Ureter (tissue), 1 donor: ENCODE results near the gene SYNJ1. TPM values are rescaled to one million over a fixed set of nuclear protein-coding genes. Genes with fewer than 3 reads are reported as not detected.
A peak's percentile ranks its signal among the peaks of the same experiment; 100 is the strongest.
"Not testable (repeated sequence)": the region's sequence is repeated elsewhere in the genome, so short reads cannot be mapped to it uniquely, and the experiment has no call there.

Source experiments
- DNase-seq: peaks from one replicate; pipeline ENCODE4 v3.0.0-alpha.2; 2020; ENCODE audit warnings: low spot score
- total RNA-seq: library from RNA; stranded (reverse); gene quantifications from one replicate; pipeline ENCODE4 v1.2.4, GENCODE V29; 2023
- donor health status: DM: yes; HTN: yes; CAD: no.

SYNJ1 gene
- total RNA-seq, 1 donor from 2014 or later: 19.1 TPM

DNA sequence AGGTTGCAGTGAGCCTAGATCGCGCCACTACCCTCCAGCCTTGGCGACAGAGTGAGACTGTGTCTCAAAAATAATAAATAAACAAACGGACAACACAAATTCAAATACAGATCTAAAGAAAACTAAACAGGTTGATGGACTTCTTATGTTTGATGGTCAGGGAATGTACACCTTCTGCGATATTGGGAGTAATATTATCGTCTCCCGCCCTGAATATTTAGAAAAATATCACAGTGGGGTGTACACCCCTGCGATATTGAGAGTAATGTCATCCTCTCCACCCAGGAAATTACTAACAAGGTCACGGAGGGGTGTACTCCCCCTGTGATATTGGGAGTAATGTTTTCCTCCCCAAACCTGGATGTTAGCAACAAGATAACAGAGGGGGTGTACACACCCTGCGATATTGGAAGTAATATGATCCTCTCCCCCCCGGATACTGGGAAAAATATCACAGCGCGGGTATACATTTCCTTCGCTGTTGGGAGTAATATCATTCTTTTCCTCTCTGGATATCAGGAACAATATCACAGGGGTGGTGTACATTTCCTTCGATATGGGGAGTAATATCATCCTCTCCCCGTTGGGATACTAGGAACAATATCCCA is 114.3 kb downstream of the SYNJ1 start:
- no peak for DNase-seq

DNA sequence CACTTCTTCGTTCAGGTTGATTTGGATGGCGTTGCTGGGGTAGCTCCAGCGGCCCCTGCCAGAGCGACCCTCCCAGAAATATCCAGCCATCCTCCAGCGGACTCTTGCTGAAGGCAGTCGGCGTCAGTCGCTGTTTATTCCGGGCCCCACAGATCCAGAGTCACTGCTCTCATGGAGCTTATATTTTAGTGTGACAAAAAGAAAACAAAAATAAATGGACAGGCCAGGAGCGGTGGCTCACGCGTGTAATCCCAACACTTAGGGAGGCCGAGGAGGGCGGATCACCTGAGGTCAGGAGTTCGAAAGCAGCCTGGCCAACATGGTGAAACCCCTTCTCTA is 114.8 kb downstream of the SYNJ1 start:
- no peak for DNase-seq

DNA sequence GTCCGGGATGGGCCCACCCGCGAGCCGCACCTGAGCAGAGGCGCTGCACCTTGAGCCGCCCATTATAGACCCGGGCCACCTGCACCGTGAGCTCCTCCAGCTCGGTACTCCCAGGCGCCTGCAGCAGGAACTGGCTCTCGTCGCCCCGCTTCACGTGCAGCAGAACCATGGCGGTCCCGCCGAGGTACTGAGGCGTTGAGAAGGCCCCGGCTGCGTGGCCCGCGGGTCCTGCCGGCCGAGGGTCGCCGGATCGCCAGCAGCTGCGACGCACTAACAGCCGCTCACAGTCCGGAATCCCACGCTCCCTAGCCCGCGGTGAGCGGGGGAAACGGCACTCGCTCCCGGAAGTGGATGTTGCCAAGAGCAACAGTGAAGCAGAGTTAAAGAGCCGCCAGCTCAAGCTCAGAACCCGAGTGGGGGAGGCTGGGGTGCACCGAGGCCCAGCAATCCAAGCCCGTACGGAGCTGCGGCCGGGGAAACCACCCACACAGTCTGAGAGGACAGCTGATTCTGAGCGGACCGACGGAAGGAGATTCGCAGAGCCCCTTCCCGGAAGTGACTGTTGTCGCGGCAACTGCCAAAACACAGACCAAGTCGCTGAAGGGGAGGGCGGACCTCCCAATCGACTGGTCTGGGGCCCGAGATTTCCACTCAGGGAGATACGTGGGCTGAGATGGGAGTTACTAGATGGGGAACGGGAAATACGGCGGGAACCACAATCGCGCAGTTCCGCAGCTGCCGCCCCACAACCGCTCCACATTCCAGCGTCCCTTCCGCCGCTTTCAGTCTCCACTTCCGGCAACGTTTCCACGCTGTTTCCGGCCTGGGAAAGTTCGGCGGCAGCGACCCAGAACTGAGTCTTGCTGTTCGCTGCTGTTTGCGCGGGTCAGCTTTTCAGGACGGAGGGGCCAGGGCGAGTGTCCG is 115.5 kb downstream of the SYNJ1 start, which contains the start of gene CFAP298:
TSS of gene CFAP298 (minus strand) at position 303 of the 924 bp plus-strand sequence. CDS start at position 169, 134 bp downstream.
- peak; percentile 88 for DNase-seq

DNA sequence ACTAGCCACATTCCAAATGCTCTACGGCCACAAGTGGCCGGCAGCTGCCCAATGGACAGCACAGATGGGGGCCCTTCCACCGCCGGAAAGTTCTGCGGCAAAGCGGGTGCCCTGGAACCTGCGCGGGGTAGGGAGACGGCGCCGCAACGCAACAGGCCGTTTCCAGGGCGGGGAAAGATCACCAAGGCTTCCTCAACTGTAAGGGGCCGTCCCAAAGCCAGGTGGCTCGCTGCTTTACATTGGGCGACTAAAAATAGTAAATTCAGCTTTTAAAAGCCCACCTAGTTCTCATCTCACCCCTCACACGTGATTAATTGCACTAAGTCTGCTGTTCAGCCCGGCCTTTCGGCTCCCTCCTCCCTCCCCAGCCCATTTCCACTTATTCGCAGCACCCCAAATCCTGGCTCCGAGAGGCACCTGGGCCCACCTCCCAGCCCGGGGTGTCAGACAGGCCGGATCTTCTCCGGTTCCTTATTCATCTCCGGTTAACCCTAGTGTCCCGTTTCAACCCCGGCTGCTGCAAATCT is 116.3 kb downstream of the SYNJ1 start:
- no peak for DNase-seq

- DNase-seq: not testable (repeated sequence)
Measured at GRCh38 chr21:32610940-32611339, 116.9 kb downstream of the SYNJ1 start.

DNA sequence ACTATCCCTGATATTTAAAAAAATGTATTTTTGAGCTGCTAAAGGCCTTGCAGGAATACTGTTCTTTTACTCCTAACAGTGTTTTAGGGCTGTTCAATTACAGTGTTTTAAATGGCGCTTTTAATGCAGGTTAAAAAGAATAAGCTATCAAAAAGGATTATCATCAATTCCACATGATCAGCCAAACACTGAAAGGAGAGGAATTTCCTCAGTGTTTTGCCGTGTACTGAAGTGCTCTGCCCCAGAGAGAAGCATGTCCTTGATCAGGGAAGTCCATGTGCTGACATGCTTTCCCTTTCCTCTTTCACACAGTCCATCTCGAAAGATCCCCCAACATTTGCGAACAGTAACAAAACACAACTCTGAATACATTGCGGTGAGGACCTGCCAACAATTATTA is 119.0 kb downstream of the SYNJ1 start:
- DNase-seq: no peak

- DNase-seq: no peak
Measured at GRCh38 chr21:32605469-32605868, 122.3 kb downstream of the SYNJ1 start.

DNA sequence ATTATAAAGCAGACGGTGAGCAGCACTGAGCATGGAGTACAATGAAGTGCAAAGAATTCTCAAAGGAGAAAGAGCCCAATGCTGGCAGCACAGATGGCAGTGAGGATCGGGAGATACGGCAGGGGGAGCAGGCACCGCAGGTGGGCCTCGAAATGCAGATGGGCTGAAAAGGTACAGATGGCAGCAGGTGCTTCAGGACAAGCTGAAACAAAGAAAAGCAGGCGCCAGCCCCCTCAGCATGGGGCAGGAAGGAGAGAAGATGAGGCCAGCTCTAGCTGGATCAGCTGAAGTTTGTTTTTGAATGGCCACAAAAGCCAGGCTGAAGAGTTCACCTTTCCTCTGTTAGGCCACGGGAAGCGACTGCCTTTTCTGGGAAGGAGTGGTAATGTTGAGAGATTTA is 123.3 kb downstream of the SYNJ1 start:
- DNase-seq: no peak

DNA sequence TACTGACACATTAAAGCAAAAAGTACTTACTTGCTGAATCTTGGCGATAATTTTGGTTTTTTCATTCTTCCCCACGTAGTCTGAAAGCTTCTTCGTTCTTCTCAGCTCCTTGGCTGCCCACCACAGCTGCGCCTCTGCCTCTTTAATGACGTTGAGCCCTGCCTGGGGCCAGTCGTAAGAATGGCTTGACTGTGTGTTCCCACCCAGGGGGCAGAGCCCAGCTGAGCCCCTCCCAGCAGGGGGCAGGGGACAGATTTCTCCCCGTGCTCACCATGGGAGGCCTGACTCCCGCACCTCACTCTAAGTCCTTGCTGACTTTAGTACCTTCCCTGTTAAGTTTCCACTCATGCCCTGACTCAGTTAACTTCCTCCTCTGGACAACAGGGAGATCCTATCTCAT is 124.7 kb downstream of the SYNJ1 start:
- no peak for DNase-seq

DNA sequence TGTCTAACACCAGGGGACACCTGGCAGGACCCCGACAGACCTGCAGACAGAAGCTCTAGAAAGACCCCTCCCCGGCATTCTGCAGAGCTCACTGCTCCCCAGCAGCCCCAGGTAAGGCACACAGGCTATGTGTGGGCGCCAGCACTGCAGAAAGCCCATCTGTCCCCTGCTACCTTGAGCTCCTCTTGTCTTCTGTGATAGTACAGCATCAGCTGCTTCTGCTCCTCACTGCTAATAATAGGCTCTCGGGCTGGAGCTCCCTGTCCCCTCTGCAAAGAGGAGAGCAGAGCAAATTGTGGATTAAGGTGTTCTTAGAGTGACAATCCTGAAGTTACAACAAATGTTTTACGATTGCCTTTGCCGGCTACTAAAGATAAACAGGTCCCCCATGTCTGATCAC is 125.7 kb downstream of the SYNJ1 start:
- no peak for DNase-seq

- no peak for DNase-seq
Measured at GRCh38 chr21:32599526-32599925, 128.3 kb downstream of the SYNJ1 start.

GRCh38 chr21:32599091-32599490 is 128.7 kb downstream of the SYNJ1 start:
- no peak for DNase-seq

- DNase-seq: no peak
Measured at GRCh38 chr21:32597205-32597604, 130.6 kb downstream of the SYNJ1 start.

GRCh38 chr21:32595431-32595830 is 132.4 kb downstream of the SYNJ1 start:
- no peak for DNase-seq

DNA sequence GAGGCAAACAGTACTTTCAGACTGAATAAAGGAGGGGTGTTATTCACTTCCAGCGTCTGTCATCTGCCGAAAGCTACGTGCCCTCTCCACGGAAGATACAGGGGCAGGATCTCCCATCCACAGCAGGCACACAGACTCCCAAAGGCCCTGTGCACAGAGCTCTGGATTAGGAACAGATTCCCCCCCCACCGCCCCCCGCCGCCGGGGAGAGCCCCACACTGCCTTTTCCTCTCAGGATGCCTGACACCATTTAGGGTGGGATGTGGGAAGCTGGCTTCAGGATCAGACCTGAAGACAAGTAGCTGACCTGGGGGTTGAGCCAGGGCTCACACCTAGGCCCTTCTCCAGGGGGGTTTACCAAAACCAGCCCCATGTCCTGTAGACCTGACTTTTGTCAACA is 134.1 kb downstream of the SYNJ1 start:
- no peak for DNase-seq

GRCh38 chr21:32592929-32593502 is 134.8 kb downstream of the SYNJ1 start:
- DNase-seq: no peak

DNA sequence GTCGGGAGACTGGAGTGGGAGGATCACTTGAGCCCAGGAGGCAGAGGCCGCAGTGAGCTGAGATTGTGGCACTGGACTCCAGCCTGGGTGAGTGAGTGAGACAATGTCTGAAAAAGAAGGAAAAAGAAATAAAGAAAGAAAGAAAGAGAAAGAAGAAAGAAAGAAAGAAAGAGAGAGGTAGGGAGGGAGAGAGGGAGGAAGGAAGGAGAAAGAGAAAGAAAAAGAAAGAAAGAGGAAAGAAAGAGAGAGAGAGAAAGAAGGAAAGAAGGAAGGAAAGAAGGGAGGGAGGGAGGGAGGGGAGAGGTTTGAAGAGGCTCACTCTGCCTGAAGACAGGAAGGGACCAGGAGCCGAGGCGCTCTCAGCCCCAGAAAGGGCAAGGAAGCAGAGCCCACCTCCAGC is 137.7 kb downstream of the SYNJ1 start:
- no peak for DNase-seq

- no peak for DNase-seq
Measured at GRCh38 chr21:32587651-32588050, 140.2 kb downstream of the SYNJ1 start.

DNA sequence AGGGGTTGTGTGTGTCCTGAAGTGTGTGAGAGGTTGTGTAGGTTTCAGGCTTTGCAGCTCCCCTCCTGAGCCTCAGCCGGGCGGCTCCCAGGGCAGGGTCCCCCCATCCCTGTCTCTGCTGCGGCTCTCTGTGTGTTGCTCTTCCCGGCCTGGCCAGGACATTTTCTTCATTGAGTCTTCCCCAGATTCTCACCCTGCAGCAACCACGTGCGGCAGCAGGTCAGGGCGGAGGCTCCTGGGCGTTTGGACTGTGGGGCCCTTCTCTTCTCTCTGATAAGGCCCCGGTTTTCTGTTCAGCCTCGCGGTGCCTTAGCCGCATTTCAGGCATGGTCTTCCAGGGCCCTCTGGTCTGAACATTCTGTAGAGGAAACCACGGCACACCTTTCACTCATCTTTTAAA is 140.7 kb downstream of the SYNJ1 start:
- no peak for DNase-seq

- DNase-seq: no peak
Measured at GRCh38 chr21:32585970-32586369, 141.8 kb downstream of the SYNJ1 start.

- DNase-seq: no peak
Measured at GRCh38 chr21:32585042-32585710, 142.6 kb downstream of the SYNJ1 start, which contains the start of gene TCP10L. Gene TCP10L (minus strand): TSS chr21:32585523. CDS start chr21:32584304, 1,219 bp downstream.

GRCh38 chr21:32584472-32584871 is 143.3 kb downstream of the SYNJ1 start:
- no peak for DNase-seq
